Colonic mucosa (tissue), 4 donors: ENCODE data around the gene ESRRA. TPM values are rescaled to one million over a fixed set of nuclear protein-coding genes. Genes with fewer than 3 reads are reported as not detected.

Experiments
- DNase-seq: peaks from one replicate; pipeline ENCODE4 v3.0.0-alpha.2; 2020
- H3K27ac ChIP-seq: fragments of 200-600 bp; one replicate; pipeline ENCODE4 v1.8.0; 2021
- H3K27me3 ChIP-seq: fragments of 200-600 bp; one replicate; pipeline ENCODE4 v1.8.0; 2021
- H3K36me3 ChIP-seq: fragments of 200-600 bp; one replicate; pipeline ENCODE4 v1.8.0; 2021
- H3K4me1 ChIP-seq: fragments of 200-600 bp; one replicate; pipeline ENCODE4 v1.8.0; 2021; ENCODE audit warnings: mild to moderate bottlenecking
- H3K4me3 ChIP-seq: fragments of 200-600 bp; one replicate; pipeline ENCODE4 v1.8.0; 2021
- H3K9ac ChIP-seq, 2 donors: one replicate each; pipeline ENCODE4 v1.7.0; 2013; ENCODE audit warnings: control low read depth in 2 of 2, low read depth in 2 of 2, low read length in 2 of 2
- H3K9me3 ChIP-seq: fragments of 200-600 bp; one replicate; pipeline ENCODE4 v1.8.0; 2021
- CTCF ChIP-seq: fragments of 200-600 bp; IDR thresholded peaks from one replicate; pipeline ENCODE4 v1.8.0; 2022; ENCODE audit warnings: antibody characterized with exemption, mild to moderate bottlenecking
- intact Hi-C: fragments of 100-400 bp; cut with DNase I; formaldehyde crosslinking; loops from one replicate; pipeline ENCODE4 v1.14.1; 2022
- total RNA-seq, 2 donors: library from RNA; stranded (reverse); fragmentation: NEBNext Ultra II Directional in 1 of 2; extraction: Animal tissue kit (Norgen Biotek cat#: 25700) in 1 of 2; gene quantifications; one replicate each; pipeline ENCODE4 v1.2.1, GENCODE V29; 2021
- donor health status: healthy.
- donor health status: DM: no; HTN: no; CAD: no.
- donor health status: DM: no; HTN: no; CAD: no.

ESRRA gene
- total RNA-seq, 2 donors from 2014 or later: 150 to 187 TPM

- H3K36me3 ChIP-seq: no peaks in the 10 kb centered on the region
- no peaks in the 10 kb centered on the region for H3K9me3 ChIP-seq
- DNase-seq: no peak
- H3K4me3 ChIP-seq: no peak overlapping the region
- H3K27ac ChIP-seq: no peak overlapping the region
- no peak overlapping the region for H3K9ac ChIP-seq
- TF ChIP-seq CTCF: no peak
- no peaks in the 10 kb centered on the region for H3K27me3 ChIP-seq
- H3K4me1 ChIP-seq: peaks cover 11% of the 10 kb centered on the region
- intact Hi-C loops: no loop called here
These were observed 33.4 kb downstream of the ESRRA start for GRCh38 chr11:64338716-64339115.

GRCh38 chr11:64339286-64339685 lies 34.0 kb downstream of the ESRRA start:
- H3K36me3 ChIP-seq: no peaks in the 10 kb centered on the region
- intact Hi-C loops: no loop called here
- H3K27me3 ChIP-seq: no peaks in the 10 kb centered on the region
- no peak for TF ChIP-seq CTCF
- no peak for DNase-seq
- H3K4me1 ChIP-seq: peaks cover 11% of the 10 kb centered on the region
- H3K9me3 ChIP-seq: no peaks in the 10 kb centered on the region
- H3K9ac ChIP-seq: peak overlapping the region in 1 of 2 donors; percentile 48
- no peak overlapping the region for H3K4me3 ChIP-seq
- no peak overlapping the region for H3K27ac ChIP-seq

- no peak for TF ChIP-seq CTCF
- intact Hi-C loops: no loop called here
- Histone ChIP-seq H3K4me1 (peaks cover 11% of the 10 kb centered on the region), H3K27ac (no peak within 1 kb of the TSS), H3K4me3 (peak within 1 kb of the TSS; percentile 19), H3K9me3 (no peaks in the 10 kb centered on the region), H3K27me3 (no peaks in the 10 kb centered on the region), H3K9ac (peak within 1 kb of the TSS; percentile 51 to 53), H3K36me3 (no peaks in the 10 kb centered on the region)
- DNase-seq: peak; percentile 70
These were observed 34.6 kb downstream of the ESRRA start, which contains the start of gene CCDC88B for GRCh38 chr11:64339754-64340408. Gene CCDC88B, plus strand, starts transcription at chr11:64340204. Its CDS starts 63 bp downstream, at chr11:64340267.

GRCh38 chr11:64340671-64341335 lies 35.5 kb downstream of the ESRRA start:
- intact Hi-C loops: no loop called here
- Histone ChIP-seq H3K27ac (no peak overlapping the region), H3K4me1 (peaks cover 7% of the 10 kb centered on the region), H3K9me3 (no peaks in the 10 kb centered on the region), H3K36me3 (no peaks in the 10 kb centered on the region), H3K9ac (peak overlapping the region; percentile 51 to 53), H3K27me3 (no peaks in the 10 kb centered on the region), H3K4me3 (peak overlapping the region; percentile 19)
- DNase-seq: peak; percentile 90
- no peak for TF ChIP-seq CTCF

GRCh38 chr11:64341429-64341828 lies 36.1 kb downstream of the ESRRA start:
- DNase-seq: no peak
- no peaks in the 10 kb centered on the region for H3K27me3 ChIP-seq
- peaks cover 7% of the 10 kb centered on the region for H3K4me1 ChIP-seq
- H3K9ac ChIP-seq: peak overlapping the region; percentile 51 to 52
- no peak for TF ChIP-seq CTCF
- no peaks in the 10 kb centered on the region for H3K9me3 ChIP-seq
- intact Hi-C loops: no loop called here
- no peak overlapping the region for H3K4me3 ChIP-seq
- no peak overlapping the region for H3K27ac ChIP-seq
- no peaks in the 10 kb centered on the region for H3K36me3 ChIP-seq
